NCI-H2171 (cell line): Measurements from ENCODE around the gene CHL1.
A peak's percentile ranks its signal among the peaks of the same experiment; 100 is the strongest.

Experiments used
- DNase-seq: peaks from one replicate; lab custom pipeline; 2025; lab: John Stamatoyannopoulos, UW

Gene CHL1

GRCh38 chr3:396293-396692, 199.7 kb downstream of the CHL1 start:
- DNase-seq, result no peak

DNA sequence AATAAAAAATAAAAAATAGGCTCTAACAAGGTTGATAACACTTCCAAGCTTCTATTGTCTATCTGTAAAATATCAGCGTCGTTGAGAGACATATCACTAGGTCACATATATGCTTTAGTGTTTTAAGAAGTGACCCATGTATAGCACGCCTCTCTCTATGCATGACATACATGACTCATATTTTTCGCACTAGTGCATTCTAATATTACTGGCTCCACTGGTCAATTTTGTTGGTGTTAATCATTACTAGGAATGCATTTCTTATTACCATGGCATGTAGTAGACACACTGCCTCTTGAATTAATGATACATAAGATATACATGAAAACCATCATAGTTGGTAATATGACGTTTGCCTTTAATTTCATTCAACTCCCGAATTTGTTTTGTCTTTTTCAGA, 203.1 kb downstream of the CHL1 start:
- DNase-seq, result no peak

- no peak for DNase-seq
Measured at GRCh38 chr3:403826-404225, 207.3 kb downstream of the CHL1 start.

DNA sequence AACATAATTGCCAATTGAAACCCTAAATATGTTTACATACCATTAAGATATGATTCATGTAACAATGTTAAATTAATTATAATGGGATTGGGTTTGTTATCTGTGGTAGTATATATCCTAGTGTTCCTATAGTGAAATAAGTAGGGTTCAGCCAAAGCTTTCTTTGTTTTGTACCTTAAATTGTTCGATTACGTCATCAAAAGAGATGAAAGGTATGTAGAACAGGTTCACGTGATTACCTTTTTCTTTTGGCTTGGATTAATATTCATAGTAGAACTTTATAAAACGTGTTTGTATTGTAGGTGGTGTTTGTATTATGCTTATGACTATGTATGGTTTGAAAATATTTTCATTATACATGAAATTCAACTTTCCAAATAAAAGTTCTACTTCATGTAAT, 212.4 kb downstream of the CHL1 start:
- DNase-seq, result no peak

DNA sequence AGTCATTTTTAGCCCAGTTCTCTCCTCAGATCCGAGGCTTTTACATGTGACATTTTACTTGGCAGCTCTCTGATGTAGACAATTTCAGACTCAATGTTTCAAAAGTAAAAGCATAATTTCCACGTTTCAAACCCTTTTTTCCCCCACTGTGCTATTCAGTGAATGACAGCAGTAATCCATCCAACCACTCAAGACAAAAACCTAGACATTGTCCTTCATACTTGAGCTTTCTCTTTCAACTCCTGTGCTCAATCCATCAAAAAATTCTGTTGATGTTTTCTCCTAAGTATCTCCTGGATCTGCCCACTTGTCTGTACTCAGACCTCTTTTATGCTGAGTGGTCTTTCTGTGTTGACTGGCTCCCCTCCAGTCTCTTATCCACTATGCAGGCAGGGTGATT, 214.7 kb downstream of the CHL1 start:
- DNase-seq, result no peak

DNA sequence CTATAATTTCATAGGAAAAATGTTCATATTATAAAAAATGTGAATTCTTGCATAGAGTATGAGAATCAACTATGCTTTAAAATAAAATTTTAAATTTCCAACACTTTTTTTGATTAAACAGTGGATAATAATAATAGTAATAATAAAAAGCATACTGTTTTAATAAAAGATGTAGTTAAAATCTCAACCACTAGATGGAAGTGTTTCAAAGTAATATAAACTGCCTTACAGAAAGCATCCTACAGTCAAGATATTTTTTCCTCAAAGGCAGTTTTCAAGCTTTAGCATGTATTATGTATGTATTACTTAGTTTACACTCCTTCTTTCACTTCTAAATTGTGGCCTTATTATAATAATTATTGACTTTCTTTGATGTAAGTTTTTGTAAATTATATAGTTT, 217.5 kb downstream of the CHL1 start:
- DNase-seq, result peak; percentile 3

DNA sequence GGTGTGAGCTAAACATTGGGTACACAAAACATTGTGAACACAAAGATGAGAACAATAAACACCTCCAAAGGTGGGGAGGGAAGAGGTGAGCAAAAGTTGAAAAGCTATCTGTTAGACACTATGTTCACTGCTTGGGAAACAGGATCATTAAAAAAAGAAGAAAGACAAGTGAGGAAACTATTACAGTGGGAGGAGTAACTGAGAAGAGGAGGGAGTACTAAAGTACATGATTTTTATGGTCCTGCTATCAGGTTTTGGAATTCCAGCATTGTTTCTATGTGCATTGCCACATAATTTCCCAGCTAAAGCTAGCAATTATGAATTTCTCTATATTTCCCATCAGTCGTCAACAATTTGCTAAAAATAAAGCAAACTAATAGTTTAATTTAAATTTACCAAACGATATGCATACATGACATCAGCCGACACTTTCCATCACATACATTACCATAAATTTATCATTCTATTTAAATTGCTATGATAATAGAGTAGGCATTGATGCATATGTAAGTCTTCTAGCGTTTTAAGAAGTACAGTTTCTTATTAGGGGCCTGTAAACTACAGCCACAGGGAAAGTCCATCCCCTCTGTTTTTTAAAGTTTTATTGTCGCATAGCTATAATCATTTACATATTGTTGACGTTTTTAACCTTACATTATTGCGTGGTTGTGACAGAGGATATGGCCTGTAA, 221.8 kb downstream of the CHL1 start:
- DNase-seq, result no peak

GRCh38 chr3:420584-420983, 224.0 kb downstream of the CHL1 start:
- no peak for DNase-seq

DNA sequence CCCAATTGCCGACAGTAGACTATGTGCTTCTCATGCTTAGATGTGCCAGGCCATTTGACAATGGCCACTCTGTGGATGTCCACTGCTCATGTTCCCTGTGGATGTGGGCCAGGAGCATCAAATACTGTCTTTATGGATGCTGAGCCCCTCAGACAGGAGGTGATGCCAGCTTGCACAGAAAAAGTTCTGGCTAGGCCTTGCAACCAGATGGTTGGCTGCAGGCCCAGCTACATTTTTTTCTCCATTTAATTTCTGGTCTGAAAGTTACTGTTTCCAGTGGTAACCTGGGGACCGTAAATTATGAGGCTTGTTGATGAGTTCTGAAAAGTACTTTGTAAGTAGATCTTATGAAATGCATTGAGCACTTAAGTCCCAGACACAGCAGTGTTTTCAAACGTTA, 228.5 kb downstream of the CHL1 start:
- peak; percentile 30 for DNase-seq

- DNase-seq, result no peak
Measured at GRCh38 chr3:426072-426471, 229.5 kb downstream of the CHL1 start.

GRCh38 chr3:427128-427527, 230.6 kb downstream of the CHL1 start:
- no peak for DNase-seq

DNA sequence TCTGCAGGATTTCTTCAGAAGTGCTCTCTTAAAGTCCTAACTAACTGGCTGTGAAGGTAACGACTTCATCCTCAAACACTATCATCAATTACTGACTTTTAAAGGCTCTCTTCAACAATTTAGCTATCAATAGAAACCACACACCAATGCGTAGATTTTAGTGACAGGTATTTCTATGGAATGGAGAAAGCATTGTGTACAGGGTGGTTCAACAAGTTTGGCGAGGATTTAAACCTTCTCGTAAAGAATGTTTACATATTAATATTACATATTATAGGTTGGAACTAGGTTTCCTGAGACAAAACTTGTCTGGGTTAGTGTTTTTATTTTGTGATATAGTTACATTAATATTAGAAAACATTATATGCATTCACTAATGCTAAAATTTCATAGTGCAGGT, 233.6 kb downstream of the CHL1 start:
- no peak for DNase-seq

DNA sequence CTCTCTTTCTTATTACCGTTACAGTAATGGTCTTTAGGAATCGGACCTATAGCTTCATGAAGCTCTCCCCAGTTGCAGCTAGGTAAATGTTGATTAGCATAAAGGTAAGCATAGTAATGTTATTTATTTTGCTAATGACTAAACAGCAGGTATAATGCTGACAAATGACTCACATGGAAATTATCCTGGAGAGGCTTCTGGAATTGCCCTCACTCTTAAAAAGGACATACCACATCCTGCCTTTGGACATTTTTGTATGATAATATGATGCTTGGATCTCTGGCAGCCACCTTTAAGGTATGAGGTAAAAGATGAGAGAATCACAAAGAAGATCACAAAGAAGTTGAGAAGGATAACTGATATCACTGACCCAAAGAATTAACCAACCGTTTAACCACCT, 238.6 kb downstream of the CHL1 start:
- DNase-seq, result no peak

GRCh38 chr3:436053-436452, 239.5 kb downstream of the CHL1 start:
- DNase-seq, result no peak

- DNase-seq, result no peak
Measured at GRCh38 chr3:440826-441225, 244.3 kb downstream of the CHL1 start.

GRCh38 chr3:445960-446359, 249.4 kb downstream of the CHL1 start:
- no peak for DNase-seq

- DNase-seq, result no peak
Measured at GRCh38 chr3:447671-448070, 251.1 kb downstream of the CHL1 start.

GRCh38 chr3:449711-450110, 253.1 kb downstream of the CHL1 start:
- DNase-seq, result no peak

GRCh38 chr3:452221-452620, 255.7 kb downstream of the CHL1 start:
- DNase-seq, result no peak

DNA sequence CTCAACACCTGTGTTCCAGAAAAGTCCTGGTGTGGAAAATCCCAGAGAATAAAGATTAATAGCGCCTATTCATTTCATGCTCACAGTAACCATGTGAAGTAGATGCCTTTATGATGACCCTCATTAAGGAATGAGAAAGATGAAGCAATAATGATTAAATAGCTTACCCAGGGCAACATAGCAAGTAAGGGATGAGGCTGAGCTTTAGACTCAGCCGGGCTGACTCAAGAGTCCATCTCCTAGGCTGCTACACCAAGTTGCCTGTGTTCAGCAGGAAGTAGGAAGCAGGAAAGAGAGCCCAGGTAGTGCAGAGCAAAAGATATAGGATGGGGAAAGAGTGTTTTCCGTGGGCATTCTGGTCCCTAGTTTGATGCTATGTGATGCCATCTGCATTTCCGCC, 256.5 kb downstream of the CHL1 start:
- DNase-seq, result no peak

- no peak for DNase-seq
Measured at GRCh38 chr3:454986-455385, 258.4 kb downstream of the CHL1 start.

DNA sequence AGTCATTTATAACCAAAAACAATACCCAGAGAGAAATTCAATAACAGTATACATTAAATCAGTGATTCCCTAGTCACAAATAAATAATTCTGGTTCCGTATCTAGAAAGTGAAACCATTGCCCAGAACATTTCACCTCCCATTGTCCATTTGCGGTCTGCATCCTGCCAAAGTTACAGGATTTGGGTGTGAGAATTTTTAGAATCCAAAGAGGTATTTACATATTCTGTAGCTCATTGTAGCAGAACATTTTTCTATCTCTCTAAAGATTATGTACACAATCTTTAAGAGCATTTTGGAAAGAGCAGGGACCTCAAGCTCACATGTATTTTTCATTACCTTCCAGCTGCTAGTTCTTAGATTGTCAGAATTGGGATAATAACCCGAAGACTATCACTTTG, 261.6 kb downstream of the CHL1 start:
- DNase-seq, result no peak

GRCh38 chr3:458653-459310, 262.2 kb downstream of the CHL1 start:
- no peak for DNase-seq
